Astrocyte of the spinal cord (primary cell): Measurements from ENCODE around the gene WDR75.

ENCODE experiments used
- DNase-seq: peaks from one replicate; pipeline ENCODE4 v3.0.0; 2011; ENCODE audit warnings: low read depth, low spot score
- H3K4me3 ChIP-seq: 2 replicates; pipeline ENCODE4 v1.5.1; 2011; ENCODE audit warnings: low read depth, mild to moderate bottlenecking, low read length, moderate library complexity
- CTCF ChIP-seq: IDR thresholded peaks from 2 replicates; pipeline ENCODE4 v1.5.1; 2012; ENCODE audit warnings: low read depth, mild to moderate bottlenecking, low read length, inconsistent platforms
- in situ Hi-C: cut with HindIII; loops from 2 replicates; pipeline ENCODE4 v1.10.0; 2017; ENCODE audit warnings: low sequenced_read_pairs

Gene WDR75

GRCh38 chr2:189511960-189512319, 70.7 kb downstream of the WDR75 start:
- no peak overlapping the region for H3K4me3 ChIP-seq
- in situ Hi-C loops: no loop called here
- no peak for DNase-seq
- TF ChIP-seq CTCF: no peak

- TF ChIP-seq CTCF: no peak
- DNase-seq: no peak
- H3K4me3 ChIP-seq: no peak overlapping the region
- in situ Hi-C loops: no loop called here
Observed at GRCh38 chr2:189512879-189513278, 71.6 kb downstream of the WDR75 start.

- DNase-seq: no peak
- H3K4me3 ChIP-seq: no peak overlapping the region
- in situ Hi-C loops: no loop called here
- no peak for TF ChIP-seq CTCF
Observed at GRCh38 chr2:189514104-189514503, 72.8 kb downstream of the WDR75 start.

GRCh38 chr2:189515264-189515663, 74.0 kb downstream of the WDR75 start:
- H3K4me3 ChIP-seq: no peak overlapping the region
- DNase-seq: peak; percentile 37
- in situ Hi-C loops: no loop called here
- no peak for TF ChIP-seq CTCF

GRCh38 chr2:189516546-189516945, 75.3 kb downstream of the WDR75 start:
- no peak overlapping the region for H3K4me3 ChIP-seq
- no peak for TF ChIP-seq CTCF
- no peak for DNase-seq
- in situ Hi-C loops: no loop called here

- in situ Hi-C loops: no loop called here
- DNase-seq: peak; percentile 60
- no peak overlapping the region for H3K4me3 ChIP-seq
- no peak for TF ChIP-seq CTCF
Observed at GRCh38 chr2:189517847-189518535, 76.7 kb downstream of the WDR75 start.
